Pancreas (tissue), 10 donors: ENCODE measurements around the gene CHRNA10. TPM values are rescaled to one million over a fixed set of nuclear protein-coding genes. Genes with fewer than 3 reads are reported as not detected.

ENCODE experiments used
- ATAC-seq, 4 donors: fragments of 200-7000 bp; cut with Tn5 transposase; one replicate each; pipeline versions ENCODE4 v1.8.0 to v1.9.1; 2020; ENCODE audit warnings: mild to moderate bottlenecking in 4 of 4, moderate library complexity in 4 of 4
- DNase-seq, 6 donors: peaks; one replicate each; pipeline ENCODE4 v3.0.0-alpha.2; 2020
- FAIRE-seq: peaks from 2 replicates; lab custom pipeline; 2012; peaks lifted over from hg19 to GRCh38; lab: Jason Lieb, UNC
- H3K27ac ChIP-seq, 4 donors: fragments of 200-600 bp; sonication (generic); 1 replicate in 3 of 4; 2 replicates in 1 of 4; pipeline versions ENCODE4 v1.5.0 to v1.8.0; 2020
- H3K27me3 ChIP-seq, 4 donors: fragments of 200-600 bp; one replicate each; pipeline ENCODE4 v1.8.0; 2021
- H3K36me3 ChIP-seq, 3 donors: fragments of 200-600 bp; sonication (generic) in 1 of 3; one replicate each; pipeline versions ENCODE4 v1.5.0 to v1.8.0; 2020 to 2021
- H3K4me1 ChIP-seq, 3 donors: fragments of 200-600 bp; one replicate each; pipeline ENCODE4 v1.8.0; 2021
- H3K4me3 ChIP-seq, 4 donors: fragments of 200-600 bp; sonication (generic) in 2 of 4; one replicate each; pipeline versions ENCODE4 v1.5.0 to v1.8.0; 2020 to 2021
- H3K9me3 ChIP-seq, 4 donors: fragments of 200-600 bp; one replicate each; pipeline ENCODE4 v1.8.0; 2021
- WGBS, 2 donors: extraction: QIAGEN DNeasy Blood & Tissue Kit; methylation state at CpG; one replicate each; pipeline ENCODE4 v1.1.7; 2013; 5-methylcytosine and 5-hydroxymethylcytosine counted together
- intact Hi-C, 3 donors: fragments of 100-400 bp; cut with DNase I; formaldehyde crosslinking; loops; one replicate each; pipeline versions ENCODE4 v1.11.1 to v1.14.2; 2022
- polyA plus RNA-seq, 2 donors: library from polyadenylated mRNA; stranded (reverse); fragments of 200-250 nt; gene quantifications; one replicate each; pipeline ENCODE4 v1.2.3, GENCODE V29; 2013
- total RNA-seq, 6 donors: library from RNA; stranded (reverse); fragmentation: NEBNext Ultra II Directional in 4 of 6; extraction: Animal tissue kit (Norgen Biotek cat#: 25700) in 4 of 6; gene quantifications; one replicate each; pipeline versions ENCODE4 v1.2.1 to v1.2.4, GENCODE V29; 2021 to 2023
- TF ChIP-seq, protein P1 (sequence below), 4 donors: fragments of 200-600 bp; sonication (generic) in 3 of 4; IDR thresholded peaks; one replicate each; pipeline versions ENCODE4 v1.5.0 to v1.8.0; 2021; ENCODE audit warnings: antibody characterized with exemption in 4 of 4
- donor health status: healthy with polysubstance abuse.
- donor health status: DM: no; HTN: no; CAD: no; lungs with moderate emphysema.
- donor health status: DM: no; HTN: no; CAD: no.
- donor health status: control.
- donor health status: control.
- donor health status: Bipolar disorder and iron deficiency.
- donor health status: DM: yes; HTN: yes; CAD: no.
- donor health status: DM: no; HTN: no; CAD: no.
- donor health status: DM: no; HTN: no; CAD: no.
- donor health status: DM: yes; HTN: yes; CAD: no.

CHRNA10 gene
- total and polyA plus RNA-seq, 8 donors = 0.35 to 3.1 (median 0.54) TPM

DNA sequence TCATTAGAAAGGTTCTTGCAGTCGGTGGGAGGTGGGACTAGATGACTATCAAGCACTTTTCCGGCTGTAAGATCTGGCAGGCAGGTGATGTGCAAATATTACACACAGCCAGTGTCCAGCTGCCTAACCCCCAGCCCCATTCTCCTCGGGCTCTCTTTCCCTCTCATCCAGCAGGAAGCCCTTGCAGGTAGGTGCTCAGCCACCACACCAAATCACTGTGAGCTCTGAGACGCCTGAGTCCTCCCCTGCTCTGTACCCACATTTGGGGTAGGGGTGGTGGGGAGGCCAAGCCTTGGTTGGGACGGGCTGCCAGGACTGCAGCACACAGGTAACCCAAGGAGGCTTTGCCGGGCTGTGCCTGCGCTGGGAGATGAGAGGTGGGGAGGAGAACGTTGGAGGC lies 30.0 kb downstream of the CHRNA10 start:
- intact Hi-C loops = no loop called here
- TF ChIP-seq, protein P1, sequence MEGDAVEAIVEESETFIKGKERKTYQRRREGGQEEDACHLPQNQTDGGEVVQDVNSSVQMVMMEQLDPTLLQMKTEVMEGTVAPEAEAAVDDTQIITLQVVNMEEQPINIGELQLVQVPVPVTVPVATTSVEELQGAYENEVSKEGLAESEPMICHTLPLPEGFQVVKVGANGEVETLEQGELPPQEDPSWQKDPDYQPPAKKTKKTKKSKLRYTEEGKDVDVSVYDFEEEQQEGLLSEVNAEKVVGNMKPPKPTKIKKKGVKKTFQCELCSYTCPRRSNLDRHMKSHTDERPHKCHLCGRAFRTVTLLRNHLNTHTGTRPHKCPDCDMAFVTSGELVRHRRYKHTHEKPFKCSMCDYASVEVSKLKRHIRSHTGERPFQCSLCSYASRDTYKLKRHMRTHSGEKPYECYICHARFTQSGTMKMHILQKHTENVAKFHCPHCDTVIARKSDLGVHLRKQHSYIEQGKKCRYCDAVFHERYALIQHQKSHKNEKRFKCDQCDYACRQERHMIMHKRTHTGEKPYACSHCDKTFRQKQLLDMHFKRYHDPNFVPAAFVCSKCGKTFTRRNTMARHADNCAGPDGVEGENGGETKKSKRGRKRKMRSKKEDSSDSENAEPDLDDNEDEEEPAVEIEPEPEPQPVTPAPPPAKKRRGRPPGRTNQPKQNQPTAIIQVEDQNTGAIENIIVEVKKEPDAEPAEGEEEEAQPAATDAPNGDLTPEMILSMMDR (IDR thresholded peaks at IDR 0.05) = no peak
- Histone ChIP-seq H3K36me3 (no peaks in the 10 kb centered on the region), H3K27me3 (no peaks in the 10 kb centered on the region), H3K4me1 (peaks cover 0 to 4% (median 4%) of the 10 kb centered on the region in 3 donors), H3K9me3 (no peaks in the 10 kb centered on the region), H3K27ac (no peak overlapping the region), H3K4me3 (no peak overlapping the region)
- 58 to 67% methylated on average over 8 of the region's 8 CpGs for WGBS, 2 donors
- DNase-seq = peak in 1 of 6 donors; percentile 26
- FAIRE-seq = no peak
- ATAC-seq = no peak

DNA sequence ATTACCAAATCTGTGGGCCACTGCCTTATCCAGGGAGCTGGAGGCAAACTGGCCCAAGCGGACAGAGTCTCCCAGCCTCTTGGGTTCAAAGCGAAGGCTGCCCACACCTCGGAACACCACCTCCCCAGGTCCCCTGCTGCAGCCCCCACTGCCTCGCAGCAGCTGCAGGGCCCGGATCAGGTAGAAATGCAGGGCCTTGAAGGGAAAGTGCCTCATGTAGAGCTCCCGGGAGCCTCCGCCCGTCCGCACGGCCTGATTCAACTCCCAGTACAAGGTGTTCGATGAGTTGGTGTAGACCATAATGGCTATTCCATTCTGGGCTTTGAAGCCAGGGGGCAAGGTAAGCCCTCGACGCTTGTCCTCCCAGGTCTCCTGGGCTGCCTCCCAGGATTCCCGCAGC lies 31.3 kb downstream of the CHRNA10 start:
- H3K27ac ChIP-seq = no peak overlapping the region
- DNase-seq = no peak
- no peak overlapping the region for H3K4me3 ChIP-seq
- no peak for FAIRE-seq
- no peaks in the 10 kb centered on the region for H3K36me3 ChIP-seq
- TF ChIP-seq, protein P1 (IDR thresholded peaks at IDR 0.05) = no peak
- WGBS, 2 donors = 93 to 98% methylated on average over 14 of the region's 14 CpGs
- no peak for ATAC-seq
- intact Hi-C loops = no loop called here
- no peaks in the 10 kb centered on the region for H3K27me3 ChIP-seq
- peaks cover 0 to 4% (median 4%) of the 10 kb centered on the region in 3 donors for H3K4me1 ChIP-seq
- H3K9me3 ChIP-seq = no peaks in the 10 kb centered on the region

DNA sequence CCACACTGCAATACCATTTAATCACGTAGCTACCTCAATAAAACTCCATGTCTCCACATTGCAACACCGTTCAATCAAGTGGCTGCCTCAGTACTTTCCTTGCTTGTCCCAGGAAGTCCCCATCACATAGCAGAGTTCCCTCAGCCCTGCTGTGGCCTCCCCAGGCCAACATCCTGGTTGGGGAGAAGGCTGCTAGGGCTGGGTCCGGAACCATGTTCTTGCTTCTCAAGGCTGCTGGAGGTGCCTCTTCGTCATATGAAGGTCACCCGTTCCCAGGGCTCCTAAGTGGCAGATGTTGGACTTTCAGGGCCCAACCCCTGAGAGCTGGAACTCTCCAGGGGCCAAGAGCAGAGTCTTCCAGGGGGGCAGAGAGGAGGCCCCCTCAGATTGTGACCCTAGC lies 32.7 kb downstream of the CHRNA10 start:
- no peaks in the 10 kb centered on the region for H3K27me3 ChIP-seq
- WGBS, 2 donors = 76 to 79% methylated on average over 5 of the region's 5 CpGs
- FAIRE-seq = no peak
- intact Hi-C loops = no loop called here
- no peak for ATAC-seq
- TF ChIP-seq, protein P1 (IDR thresholded peaks at IDR 0.05) = no peak
- no peak for DNase-seq
- H3K36me3 ChIP-seq = no peaks in the 10 kb centered on the region
- no peak overlapping the region for H3K4me3 ChIP-seq
- H3K27ac ChIP-seq = no peak overlapping the region
- H3K9me3 ChIP-seq = no peaks in the 10 kb centered on the region
- H3K4me1 ChIP-seq = peaks cover 0 to 4% (median 4%) of the 10 kb centered on the region in 3 donors

DNA sequence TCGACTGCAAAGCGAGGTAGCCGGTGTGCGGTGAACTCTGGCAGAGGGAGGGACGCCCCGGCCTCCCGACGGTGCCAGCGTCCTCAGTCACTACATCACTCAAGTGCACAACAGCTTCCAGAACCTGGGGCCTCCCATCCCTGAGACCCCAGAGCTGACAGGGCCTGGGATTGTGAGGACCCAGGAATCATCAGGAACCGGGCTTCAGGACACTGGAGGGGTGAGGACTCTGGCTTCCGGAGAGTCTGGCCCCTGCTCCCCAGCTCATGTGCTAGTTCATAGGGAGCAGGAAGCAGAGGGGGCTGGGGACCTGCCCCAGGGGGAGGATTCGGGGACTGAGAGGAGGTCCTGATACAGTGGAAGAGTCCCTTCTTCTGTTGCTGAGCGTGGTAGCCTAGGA lies 34.0 kb downstream of the CHRNA10 start:
- Histone ChIP-seq H3K4me3 (no peak overlapping the region), H3K27ac (no peak overlapping the region), H3K9me3 (no peaks in the 10 kb centered on the region), H3K4me1 (peaks cover 0 to under 1% (median 0%) of the 10 kb centered on the region in 3 donors), H3K36me3 (no peaks in the 10 kb centered on the region), H3K27me3 (no peaks in the 10 kb centered on the region)
- WGBS, 2 donors = 78 to 85% methylated on average over 13 of the region's 13 CpGs
- DNase-seq (no peak), ATAC-seq (no peak), FAIRE-seq (no peak)
- TF ChIP-seq, protein P1 (IDR thresholded peaks at IDR 0.05) = no peak
- intact Hi-C loops = no loop called here

DNA sequence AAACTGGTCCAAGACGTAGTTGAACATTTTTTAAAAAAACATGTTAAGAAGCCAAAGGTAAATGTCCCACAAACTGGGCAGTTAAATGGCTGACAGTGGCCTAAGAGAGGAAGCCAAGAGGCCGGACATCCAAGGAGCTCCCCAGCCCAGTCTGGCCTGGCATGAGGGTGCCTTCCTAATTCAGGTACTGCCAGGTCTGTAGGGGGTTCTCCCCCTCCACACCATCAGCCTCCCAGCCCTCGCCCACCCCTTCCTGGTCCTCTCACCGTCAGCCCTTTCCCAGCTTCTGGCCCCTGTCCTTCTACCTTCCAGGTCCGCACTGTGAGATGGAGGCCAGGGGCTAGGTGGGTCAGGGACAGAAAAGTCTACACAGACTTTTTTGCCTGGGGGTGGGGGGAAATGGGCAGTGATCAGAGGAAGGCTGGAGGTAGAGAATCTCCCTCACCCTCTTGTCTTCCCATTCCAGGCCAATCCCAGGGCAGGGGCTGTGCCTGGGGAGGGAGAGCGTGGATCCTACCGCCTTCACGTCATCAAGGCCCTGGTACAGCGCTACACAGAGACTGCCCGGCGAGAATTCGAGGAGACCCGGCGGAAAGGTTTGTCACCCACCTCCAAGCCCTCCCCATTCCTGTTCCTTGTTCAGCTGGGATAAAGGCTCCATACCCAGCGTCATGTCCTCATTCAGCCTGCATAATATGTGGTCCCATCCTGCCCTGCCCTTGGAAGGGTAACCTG lies 35.4 kb downstream of the CHRNA10 start:
- Histone ChIP-seq H3K36me3 (no peaks in the 10 kb centered on the region), H3K9me3 (no peaks in the 10 kb centered on the region), H3K27ac (no peak overlapping the region), H3K27me3 (no peaks in the 10 kb centered on the region), H3K4me1 (no peaks in the 10 kb centered on the region), H3K4me3 (no peak overlapping the region)
- ATAC-seq (no peak), FAIRE-seq (no peak), DNase-seq (no peak)
- TF ChIP-seq, protein P1 (IDR thresholded peaks at IDR 0.05) = no peak
- intact Hi-C loops = no loop called here
- WGBS, 2 donors = 87 to 88% methylated on average over 15 of the region's 15 CpGs
